ENCODE results near the gene ZCCHC2. TPM values are rescaled to one million over a fixed set of nuclear protein-coding genes. Genes with fewer than 3 reads are reported as not detected.

The ZCCHC2 gene
- total RNA-seq (2022; extraction: Qiagen RNA extraction; ENCODE audit: low read depth) = 8.2 to 10.4 TPM (median 9.0 TPM) in 5 replicates

DNA sequence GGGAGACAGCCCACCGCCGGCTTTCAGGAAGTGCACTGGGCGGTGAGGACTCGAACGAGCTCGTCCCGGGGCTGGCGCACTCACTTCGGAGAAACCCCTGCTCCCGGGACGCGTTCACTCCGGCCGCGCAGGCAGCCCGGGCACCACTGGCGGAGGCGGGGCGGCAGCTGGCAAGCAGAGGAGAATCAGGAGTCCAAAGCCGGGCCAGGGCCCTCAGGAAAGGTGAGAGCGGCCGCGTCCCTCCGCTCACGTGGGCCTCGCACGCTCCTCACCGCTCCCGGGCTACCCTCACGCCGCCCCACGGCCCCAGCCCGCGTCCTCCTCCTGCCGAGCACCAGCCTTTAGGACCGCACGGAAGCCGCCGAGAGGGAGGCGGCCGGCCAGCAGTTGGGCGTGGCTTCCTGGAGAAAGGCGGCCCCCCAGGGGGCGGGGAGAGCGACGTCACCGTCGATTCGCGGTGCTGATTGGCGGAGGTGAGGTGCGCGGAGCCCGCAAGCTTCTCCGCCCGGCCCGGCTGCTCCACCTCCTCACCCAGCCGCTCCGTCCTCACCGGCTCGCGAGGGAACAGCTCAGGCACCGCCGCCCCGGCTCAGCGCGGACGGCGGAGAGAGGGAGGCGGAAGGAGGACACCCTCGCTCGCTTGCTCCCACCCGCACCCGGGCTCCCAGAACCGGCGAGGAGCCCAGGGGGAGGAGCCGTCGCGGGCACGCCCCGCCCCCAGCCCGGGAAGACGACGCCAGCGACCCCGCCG, at the start of gene ZCCHC2:
Gene ZCCHC2, plus strand, starts transcription at position 522 of the 751 bp plus-strand sequence. CDS start 400 bp downstream, outside the sequence.

Other genes starting within 250 kb of the ZCCHC2 start
- gene TNFRSF11A, start 197.7 kb upstream of the ZCCHC2 start, total RNA-seq (2022; extraction: Qiagen RNA extraction; ENCODE audit: low read depth) = 6.9 to 9.7 TPM (median 7.3 TPM) in 5 replicates
- 5.7 to 8.3 TPM (median 7.4 TPM) in 5 replicates for gene PHLPP1, start 192.5 kb downstream of the ZCCHC2 start, total RNA-seq (2022; extraction: Qiagen RNA extraction; ENCODE audit: low read depth)